A673 (cell line): ENCODE measurements around the gene TESK2.

Experiments
- EZH2 ChIP-seq: fragments of 200-600 bp; sonication (generic); IDR thresholded peaks from 2 replicates; pipeline ENCODE4 v1.6.1; 2017; ENCODE audit warnings: borderline replicate concordance, low read depth, mild to moderate bottlenecking, mixed read lengths, antibody characterized with exemption, low read length; ENCODE audit not compliant: poor library complexity, severe bottlenecking
- TF ChIP-seq, protein P1 (sequence below): fragments of 300-800, 200-600 bp; sonication (generic); conservative IDR thresholded peaks from 2 replicates; pipeline ENCODE4 v1.5.1; 2017; ENCODE audit warnings: low read depth, mild to moderate bottlenecking, antibody characterized with exemption, low read length, moderate library complexity, mixed read lengths

DNA sequence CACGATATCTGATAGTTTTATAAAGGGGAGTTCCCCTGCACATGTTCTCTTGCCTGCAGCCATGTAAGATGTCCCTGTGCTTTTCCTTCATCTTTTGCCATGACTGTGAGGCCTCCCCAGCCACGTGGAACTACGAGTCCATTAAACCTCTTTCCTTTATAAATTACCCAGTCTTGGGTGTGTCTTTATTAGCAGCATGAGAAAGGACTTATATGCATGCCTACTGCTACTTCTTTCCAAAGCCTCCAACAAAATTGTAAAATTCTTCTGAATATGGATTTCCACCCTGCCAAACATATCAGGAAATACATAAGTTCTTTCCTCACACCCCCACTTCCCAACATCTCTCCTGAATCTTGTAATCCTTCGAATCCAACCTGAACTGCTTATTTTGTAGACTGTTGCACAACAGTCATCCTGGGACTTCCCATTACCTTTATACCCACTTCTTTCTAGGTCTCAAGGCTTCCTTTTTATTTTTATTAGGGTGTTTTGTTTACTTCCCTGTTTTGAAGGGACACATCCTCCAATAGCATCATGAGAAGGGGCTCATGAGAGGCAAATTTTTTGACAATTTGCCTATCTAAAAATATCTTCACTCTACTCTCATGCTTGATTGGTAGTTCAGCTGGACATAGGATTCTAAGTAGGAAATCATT, 83.2 kb downstream of the TESK2 start:
- no peak for TF ChIP-seq EZH2
- TF ChIP-seq, protein P1, sequence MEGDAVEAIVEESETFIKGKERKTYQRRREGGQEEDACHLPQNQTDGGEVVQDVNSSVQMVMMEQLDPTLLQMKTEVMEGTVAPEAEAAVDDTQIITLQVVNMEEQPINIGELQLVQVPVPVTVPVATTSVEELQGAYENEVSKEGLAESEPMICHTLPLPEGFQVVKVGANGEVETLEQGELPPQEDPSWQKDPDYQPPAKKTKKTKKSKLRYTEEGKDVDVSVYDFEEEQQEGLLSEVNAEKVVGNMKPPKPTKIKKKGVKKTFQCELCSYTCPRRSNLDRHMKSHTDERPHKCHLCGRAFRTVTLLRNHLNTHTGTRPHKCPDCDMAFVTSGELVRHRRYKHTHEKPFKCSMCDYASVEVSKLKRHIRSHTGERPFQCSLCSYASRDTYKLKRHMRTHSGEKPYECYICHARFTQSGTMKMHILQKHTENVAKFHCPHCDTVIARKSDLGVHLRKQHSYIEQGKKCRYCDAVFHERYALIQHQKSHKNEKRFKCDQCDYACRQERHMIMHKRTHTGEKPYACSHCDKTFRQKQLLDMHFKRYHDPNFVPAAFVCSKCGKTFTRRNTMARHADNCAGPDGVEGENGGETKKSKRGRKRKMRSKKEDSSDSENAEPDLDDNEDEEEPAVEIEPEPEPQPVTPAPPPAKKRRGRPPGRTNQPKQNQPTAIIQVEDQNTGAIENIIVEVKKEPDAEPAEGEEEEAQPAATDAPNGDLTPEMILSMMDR, result no peak
